ENCODE results near the gene FARS2.

FARS2 gene

DNA sequence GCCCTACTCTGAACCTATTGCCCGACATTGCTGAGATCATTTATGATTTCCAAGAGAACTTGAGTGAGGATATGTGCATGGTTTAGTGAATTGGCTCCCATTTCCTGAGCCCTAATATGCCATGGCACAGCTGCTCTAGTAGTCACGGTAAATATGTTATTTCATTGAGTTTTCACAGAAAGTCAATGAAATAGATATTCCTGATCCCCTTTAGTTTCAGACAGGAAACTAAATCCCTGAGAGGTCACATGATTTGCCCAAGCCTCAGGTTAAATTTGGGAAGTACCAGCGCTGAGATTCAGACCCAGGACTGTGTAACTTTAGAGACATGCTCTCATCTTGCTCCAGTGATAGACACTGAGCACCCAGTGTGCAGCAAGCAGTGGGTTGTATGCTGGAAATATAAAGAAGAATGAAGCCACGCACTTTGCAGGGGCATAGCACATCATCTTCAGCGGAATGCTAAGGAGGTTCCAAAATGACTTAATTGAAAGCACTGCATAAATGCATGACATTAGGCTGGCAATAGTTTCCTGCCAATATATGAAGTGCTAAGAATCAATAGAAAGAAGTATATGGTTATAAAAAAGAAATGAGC lies 70.6 kb downstream of the FARS2 start:
- Histone ChIP-seq H3K27me3 (no peaks in the 10 kb centered on the region), H3K9me3 (no peaks in the 10 kb centered on the region), H3K36me3 (no peaks in the 10 kb centered on the region), H3K27ac (no peak overlapping the region), H3K4me3 (ENCODE audit: low read depth in 1 of 2, low read length in 1 of 2) (no peak overlapping the region), H3K4me1 (ENCODE audit: control insufficient read depth in 1 of 2, insufficient read depth in 1 of 2, low read depth in 1 of 2, low read length in 1 of 2) (no peaks in the 10 kb centered on the region)
- TF ChIP-seq, protein P1, sequence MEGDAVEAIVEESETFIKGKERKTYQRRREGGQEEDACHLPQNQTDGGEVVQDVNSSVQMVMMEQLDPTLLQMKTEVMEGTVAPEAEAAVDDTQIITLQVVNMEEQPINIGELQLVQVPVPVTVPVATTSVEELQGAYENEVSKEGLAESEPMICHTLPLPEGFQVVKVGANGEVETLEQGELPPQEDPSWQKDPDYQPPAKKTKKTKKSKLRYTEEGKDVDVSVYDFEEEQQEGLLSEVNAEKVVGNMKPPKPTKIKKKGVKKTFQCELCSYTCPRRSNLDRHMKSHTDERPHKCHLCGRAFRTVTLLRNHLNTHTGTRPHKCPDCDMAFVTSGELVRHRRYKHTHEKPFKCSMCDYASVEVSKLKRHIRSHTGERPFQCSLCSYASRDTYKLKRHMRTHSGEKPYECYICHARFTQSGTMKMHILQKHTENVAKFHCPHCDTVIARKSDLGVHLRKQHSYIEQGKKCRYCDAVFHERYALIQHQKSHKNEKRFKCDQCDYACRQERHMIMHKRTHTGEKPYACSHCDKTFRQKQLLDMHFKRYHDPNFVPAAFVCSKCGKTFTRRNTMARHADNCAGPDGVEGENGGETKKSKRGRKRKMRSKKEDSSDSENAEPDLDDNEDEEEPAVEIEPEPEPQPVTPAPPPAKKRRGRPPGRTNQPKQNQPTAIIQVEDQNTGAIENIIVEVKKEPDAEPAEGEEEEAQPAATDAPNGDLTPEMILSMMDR (IDR thresholded peaks at IDR 0.05): no peak

DNA sequence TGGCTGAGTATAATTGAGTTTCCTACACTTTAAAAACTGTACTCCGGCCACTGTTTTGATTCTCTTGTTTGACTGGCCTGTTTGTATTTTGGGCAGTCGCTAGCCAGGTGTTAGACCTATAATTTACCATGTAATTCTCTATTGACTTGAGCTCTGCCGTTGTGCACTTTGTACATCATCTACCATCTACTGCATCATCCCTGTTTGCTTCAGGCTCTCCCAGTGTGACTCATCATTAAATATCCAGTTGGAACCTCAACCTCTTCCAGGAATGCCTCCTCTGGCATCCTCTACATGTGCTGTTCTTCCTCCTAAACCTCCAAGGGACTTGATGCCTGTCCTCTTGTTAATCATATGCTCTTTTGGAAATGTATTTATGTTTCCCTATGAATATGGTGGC lies 72.3 kb downstream of the FARS2 start:
- TF ChIP-seq, protein P1 (IDR thresholded peaks at IDR 0.05): no peak
- H3K27ac ChIP-seq: no peak overlapping the region

DNA sequence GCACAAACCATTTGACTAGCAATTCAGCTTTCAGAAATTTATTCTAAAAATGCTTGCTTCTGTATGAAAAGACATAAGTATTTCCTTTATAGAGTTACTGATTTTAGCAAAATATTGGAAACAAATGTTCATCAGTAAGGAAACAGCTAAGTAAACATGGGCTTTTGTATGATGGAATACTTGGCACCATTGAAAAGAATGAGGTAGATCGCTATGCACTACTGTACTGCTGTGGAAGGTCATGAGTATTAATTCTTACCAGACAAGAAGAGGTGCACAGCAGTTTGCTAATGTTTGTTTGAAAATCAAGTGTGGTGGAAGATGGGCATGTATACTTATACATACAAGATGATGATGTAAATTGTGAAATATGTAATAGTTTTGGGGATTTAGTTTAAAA lies 73.0 kb downstream of the FARS2 start:
- Histone ChIP-seq H3K27ac (no peak overlapping the region), H3K4me1 (ENCODE audit: control insufficient read depth in 1 of 2, insufficient read depth in 1 of 2, low read depth in 1 of 2, low read length in 1 of 2) (no peaks in the 10 kb centered on the region), H3K27me3 (no peaks in the 10 kb centered on the region), H3K4me3 (ENCODE audit: low read depth in 1 of 2, low read length in 1 of 2) (no peak overlapping the region), H3K36me3 (no peaks in the 10 kb centered on the region), H3K9me3 (no peaks in the 10 kb centered on the region)
- TF ChIP-seq, protein P1 (IDR thresholded peaks at IDR 0.05): no peak

More for the DNA sequence above, 72.3 kb downstream of the FARS2 start:
- Histone ChIP-seq H3K36me3 (no peaks in the 10 kb centered on the region), H3K9me3 (no peaks in the 10 kb centered on the region), H3K4me3 (ENCODE audit: low read depth in 1 of 2, low read length in 1 of 2) (no peak overlapping the region), H3K4me1 (ENCODE audit: control insufficient read depth in 1 of 2, insufficient read depth in 1 of 2, low read depth in 1 of 2, low read length in 1 of 2) (no peaks in the 10 kb centered on the region), H3K27me3 (no peaks in the 10 kb centered on the region)

DNA sequence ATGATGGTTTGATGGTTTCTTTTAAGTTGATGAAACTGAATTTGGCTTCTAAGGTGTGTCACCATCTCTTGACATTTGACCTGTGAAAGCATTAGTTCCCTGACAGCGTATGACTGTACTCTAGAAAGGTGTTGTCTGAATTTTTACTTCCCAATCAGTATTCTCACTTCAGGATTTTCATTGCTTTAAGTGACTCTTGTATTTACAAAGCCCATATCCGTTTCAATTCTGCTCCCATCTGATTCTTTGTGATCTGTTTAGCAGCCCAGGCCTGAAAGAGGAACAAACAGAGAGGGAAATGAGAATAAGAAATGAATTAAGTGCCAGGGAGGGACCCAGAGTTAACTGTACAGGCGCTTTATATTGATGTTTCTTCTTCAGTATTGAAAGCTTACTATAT lies 73.7 kb downstream of the FARS2 start:
- H3K27ac ChIP-seq: no peak overlapping the region

DNA sequence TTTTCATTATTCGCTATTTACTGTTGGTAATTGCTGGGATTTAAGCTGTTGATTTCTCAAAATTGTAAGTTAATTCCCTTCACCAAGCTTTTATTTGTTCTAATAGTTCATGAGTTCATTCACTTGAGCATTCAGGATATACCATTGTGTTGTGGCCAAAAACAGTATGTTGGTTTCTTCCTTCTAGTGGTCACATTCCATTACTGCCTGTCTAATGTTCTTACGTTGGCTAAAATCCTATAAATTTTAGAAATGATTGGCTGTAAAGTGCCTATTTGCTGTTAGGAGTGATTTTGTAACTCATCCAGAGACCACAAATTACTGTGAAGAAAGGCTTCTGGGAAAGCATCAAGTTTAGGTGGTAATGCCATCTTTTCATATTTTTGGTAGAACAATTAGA lies 76.3 kb downstream of the FARS2 start:
- Histone ChIP-seq H3K27ac (no peak overlapping the region), H3K9me3 (no peaks in the 10 kb centered on the region), H3K36me3 (no peaks in the 10 kb centered on the region), H3K27me3 (no peaks in the 10 kb centered on the region), H3K4me3 (ENCODE audit: low read depth in 1 of 2, low read length in 1 of 2) (no peak overlapping the region), H3K4me1 (ENCODE audit: control insufficient read depth in 1 of 2, insufficient read depth in 1 of 2, low read depth in 1 of 2, low read length in 1 of 2) (no peaks in the 10 kb centered on the region)
- TF ChIP-seq, protein P1 (IDR thresholded peaks at IDR 0.05): no peak

More for the DNA sequence above, 73.7 kb downstream of the FARS2 start:
- Histone ChIP-seq H3K4me1 (ENCODE audit: control insufficient read depth in 1 of 2, insufficient read depth in 1 of 2, low read depth in 1 of 2, low read length in 1 of 2) (no peaks in the 10 kb centered on the region), H3K4me3 (ENCODE audit: low read depth in 1 of 2, low read length in 1 of 2) (no peak overlapping the region), H3K9me3 (no peaks in the 10 kb centered on the region), H3K36me3 (no peaks in the 10 kb centered on the region), H3K27me3 (no peaks in the 10 kb centered on the region)
- TF ChIP-seq, protein P1 (IDR thresholded peaks at IDR 0.05): no peak

All from neutrophil (primary cell).